Hepatocyte (in vitro differentiated cells): ENCODE data around the gene ARHGAP26. TPM values are rescaled to one million over a fixed set of nuclear protein-coding genes. Genes with fewer than 3 reads are reported as not detected.

Source experiments
- DNase-seq: peaks from one replicate; pipeline ENCODE4 v3.0.0-alpha.2; 2016; ENCODE audit warnings: low spot score
- H2AFZ ChIP-seq: fragments of 200-600 bp; sonication (generic); 2 replicates; pipeline ENCODE4 v1.6.0; 2016; ENCODE audit warnings: antibody characterized with exemption, mild to moderate bottlenecking
- H3K27ac ChIP-seq: fragments of 200-600 bp; sonication (generic); 2 replicates; pipeline ENCODE4 v1.5.1; 2016; ENCODE audit warnings: mild to moderate bottlenecking
- H3K27me3 ChIP-seq: fragments of 200-600 bp; sonication (generic); 2 replicates; pipeline ENCODE4 v1.6.1; 2016
- H3K36me3 ChIP-seq: fragments of 200-600 bp; sonication (generic); replicated peaks from 2 replicates; pipeline ENCODE4 v1.5.1; 2016; ENCODE audit warnings: low read depth; ENCODE audit not compliant: insufficient read depth
- H3K4me1 ChIP-seq: fragments of 200-600 bp; sonication (generic); 2 replicates; pipeline ENCODE4 v1.5.1; 2016; ENCODE audit warnings: mild to moderate bottlenecking, moderate library complexity; ENCODE audit not compliant: insufficient read depth
- H3K4me2 ChIP-seq: fragments of 200-600 bp; sonication (generic); 2 replicates; pipeline ENCODE4 v1.6.0; 2016
- H3K4me3 ChIP-seq: fragments of 200-600 bp; sonication (generic); 2 replicates; pipeline ENCODE4 v1.5.1; 2016; ENCODE audit warnings: mild to moderate bottlenecking
- H3K79me2 ChIP-seq: fragments of 200-600 bp; sonication (generic); 2 replicates; pipeline ENCODE4 v1.6.0; 2017; ENCODE audit warnings: mild to moderate bottlenecking
- H3K9me2 ChIP-seq: fragments of 200-600 bp; sonication (generic); replicated peaks from 2 replicates; pipeline ENCODE4 v1.6.0; 2017; ENCODE audit warnings: mild to moderate bottlenecking; ENCODE audit not compliant: insufficient read depth
- H3K9me3 ChIP-seq: fragments of 200-600 bp; sonication (generic); 2 replicates; pipeline ENCODE4 v1.5.1; 2016; ENCODE audit warnings: low read depth, mild to moderate bottlenecking
- H4K20me1 ChIP-seq: fragments of 200-600 bp; sonication (generic); 2 replicates; pipeline ENCODE4 v1.6.0; 2016; ENCODE audit warnings: mild to moderate bottlenecking; ENCODE audit not compliant: insufficient read depth, poor library complexity, severe bottlenecking
- CTCF ChIP-seq: fragments of 200-600 bp; sonication (generic); IDR thresholded peaks from 2 replicates; pipeline ENCODE4 v1.5.1; 2016; ENCODE audit warnings: antibody characterized with exemption, mild to moderate bottlenecking; ENCODE audit not compliant: poor library complexity
- EZH2 ChIP-seq: fragments of 200-600 bp; sonication (generic); IDR thresholded peaks from 2 replicates; pipeline ENCODE4 v1.6.1; 2016; ENCODE audit warnings: antibody characterized with exemption, mild to moderate bottlenecking, borderline replicate concordance
- EZH2phosphoT487 ChIP-seq: fragments of 200-600 bp; sonication (generic); IDR thresholded peaks from one replicate; pipeline ENCODE4 v1.6.1; 2018; ENCODE audit warnings: antibody characterized with exemption, mild to moderate bottlenecking, low read depth, moderate library complexity; ENCODE audit not compliant: unreplicated experiment, severe bottlenecking
- WGBS: methylation state at CpG from one replicate; pipeline ENCODE4 v1.1.6; 2016; ENCODE audit warnings: low lambda C conversion rate; ENCODE audit errors: missing lambda C conversion rate; 5-methylcytosine and 5-hydroxymethylcytosine counted together
- polyA plus RNA-seq: library from polyadenylated mRNA; unstranded; fragments of >200 nt; fragmentation: Nextera tagmentation; extraction: Ambion mirVana; gene quantifications from 2 replicates; pipeline ENCODE4 v1.2.1, GENCODE V29; 2016
- total RNA-seq: library from RNA; depleted of rRNA; stranded (reverse); fragments of >200 nt; gene quantifications from 2 replicates; pipeline ENCODE4 v1.2.3, GENCODE V29; 2014

ARHGAP26 gene
- total and polyA plus RNA-seq, 2 experiments from 2014 or later: 16.5 to 19.8 TPM

GRCh38 chr5:142886956-142887355 is 116.8 kb downstream of the ARHGAP26 start:
- no peak for DNase-seq
- H3K4me3 ChIP-seq: no peak overlapping the region
- WGBS: 70% methylated on average over 2 of the region's 2 CpGs

GRCh38 chr5:142888469-142889085 is 118.4 kb downstream of the ARHGAP26 start:
- Histone ChIP-seq H3K27ac (no peak overlapping the region), H3K79me2 (no peaks in the 10 kb centered on the region), H3K9me2 (no peaks in the 10 kb centered on the region), H3K36me3 (no peaks in the 10 kb centered on the region), H3K27me3 (no peaks in the 10 kb centered on the region), H2AFZ (no peak overlapping the region), H3K4me3 (no peak overlapping the region), H3K4me2 (no peak overlapping the region), H3K9me3 (no peaks in the 10 kb centered on the region), H4K20me1 (no peaks in the 10 kb centered on the region), H3K4me1 (no peaks in the 10 kb centered on the region)
- WGBS: 49% methylated on average over 9 of the region's 9 CpGs
- peak; percentile 69 for DNase-seq
- TF ChIP-seq CTCF (peak; percentile 78), EZH2phosphoT487 (no peak), EZH2 (no peak)

More at GRCh38 chr5:142886956-142887355, 116.8 kb downstream of the ARHGAP26 start:
- H3K9me3 ChIP-seq: no peaks in the 10 kb centered on the region
- H3K79me2 ChIP-seq: no peaks in the 10 kb centered on the region
- no peaks in the 10 kb centered on the region for H3K27me3 ChIP-seq
- no peaks in the 10 kb centered on the region for H4K20me1 ChIP-seq
- no peaks in the 10 kb centered on the region for H3K4me1 ChIP-seq
- H2AFZ ChIP-seq: no peak overlapping the region
- no peaks in the 10 kb centered on the region for H3K36me3 ChIP-seq
- H3K4me2 ChIP-seq: no peak overlapping the region
- H3K9me2 ChIP-seq: no peaks in the 10 kb centered on the region
- no peak overlapping the region for H3K27ac ChIP-seq
- TF ChIP-seq EZH2phosphoT487 (no peak), CTCF (no peak), EZH2 (no peak)

GRCh38 chr5:142892021-142892420 is 121.8 kb downstream of the ARHGAP26 start:
- Histone ChIP-seq H3K36me3 (no peaks in the 10 kb centered on the region), H3K27me3 (no peaks in the 10 kb centered on the region), H2AFZ (no peak overlapping the region), H3K4me2 (no peak overlapping the region), H4K20me1 (no peaks in the 10 kb centered on the region), H3K4me3 (no peak overlapping the region), H3K9me3 (no peaks in the 10 kb centered on the region), H3K4me1 (no peaks in the 10 kb centered on the region), H3K27ac (no peak overlapping the region), H3K79me2 (no peaks in the 10 kb centered on the region), H3K9me2 (no peaks in the 10 kb centered on the region)
- TF ChIP-seq CTCF (no peak), EZH2phosphoT487 (no peak), EZH2 (no peak)
- WGBS: 87% methylated on average over 3 of the region's 3 CpGs
- no peak for DNase-seq
